Epithelial cell of proximal tubule (primary cell): ENCODE data around the gene PGAP1. TPM values are rescaled to one million over a fixed set of nuclear protein-coding genes. Genes with fewer than 3 reads are reported as not detected.

Source experiments
- DNase-seq: peaks from one replicate; pipeline ENCODE4 v3.0.0-alpha.2; 2011; ENCODE audit warnings: low read depth
- H3K4me3 ChIP-seq: 2 replicates; pipeline ENCODE4 v1.5.1; 2011; ENCODE audit warnings: low read depth, mild to moderate bottlenecking, low read length
- CTCF ChIP-seq: conservative IDR thresholded peaks from 2 replicates; pipeline ENCODE4 v1.5.1; 2012; ENCODE audit warnings: low read depth, mild to moderate bottlenecking, low read length
- total RNA-seq: library from RNA; depleted of rRNA; stranded (reverse); fragments of >200 nt; gene quantifications from 2 replicates; pipeline ENCODE4 v1.2.3, GENCODE V29; 2015

The PGAP1 gene
- total RNA-seq, 1 donor from 2014 or later = 1.2 TPM

GRCh38 chr2:196809260-196809659 is 117.2 kb downstream of the PGAP1 start, which contains the start of gene C2orf66:
Gene C2orf66, minus strand, starts transcription at chr2:196809355. Its CDS starts 19 bp downstream, at chr2:196809336.
- DNase-seq = no peak
- no peak for TF ChIP-seq CTCF
- no peak within 1 kb of the TSS for H3K4me3 ChIP-seq

GRCh38 chr2:196808083-196808665 is 118.3 kb downstream of the PGAP1 start:
- no peak for DNase-seq
- no peak for TF ChIP-seq CTCF
- no peak overlapping the region for H3K4me3 ChIP-seq

- TF ChIP-seq CTCF = no peak
- no peak for DNase-seq
- H3K4me3 ChIP-seq = no peak overlapping the region
Measured at GRCh38 chr2:196804381-196804780, 122.1 kb downstream of the PGAP1 start.

- TF ChIP-seq CTCF = no peak
- no peak overlapping the region for H3K4me3 ChIP-seq
- no peak for DNase-seq
Measured at GRCh38 chr2:196802401-196802800, 124.1 kb downstream of the PGAP1 start.

- no peak for TF ChIP-seq CTCF
- DNase-seq = no peak
- no peak overlapping the region for H3K4me3 ChIP-seq
Measured at GRCh38 chr2:196801674-196802261, 124.7 kb downstream of the PGAP1 start.

DNA sequence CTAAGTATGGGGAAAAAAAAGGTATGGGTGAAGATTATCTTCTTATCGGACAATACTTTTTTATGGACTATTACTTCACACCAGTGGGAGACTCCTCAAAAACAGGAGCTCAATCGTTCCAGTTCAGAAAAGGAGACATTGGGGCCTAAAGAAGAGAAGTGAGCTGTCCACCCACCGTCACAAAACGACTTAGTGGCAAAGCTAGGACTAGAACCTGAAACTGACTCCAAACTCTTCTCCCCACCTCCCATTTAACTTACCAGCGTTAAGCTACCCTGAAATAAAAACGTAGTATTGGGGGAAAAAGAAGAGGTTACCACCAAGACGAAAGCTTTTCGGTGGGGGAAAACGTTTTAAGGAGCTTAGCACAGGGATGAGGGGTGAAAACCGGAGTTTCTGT is 127.5 kb downstream of the PGAP1 start:
- no peak for TF ChIP-seq CTCF
- no peak for DNase-seq
- peak overlapping the region; percentile 91 for H3K4me3 ChIP-seq

- H3K4me3 ChIP-seq = no peak overlapping the region
- no peak for DNase-seq
- TF ChIP-seq CTCF = no peak
Measured at GRCh38 chr2:196792865-196793264, 133.6 kb downstream of the PGAP1 start.
